NK-92 treated with Interleukin-12 subunit alpha and Interleukin-12 subunit beta, amount 100 ng/mL, for 24 hours (cell line): Measurements from ENCODE around the gene BOK.
"Not testable (repeated sequence)": the region's sequence is repeated elsewhere in the genome, so short reads cannot be mapped to it uniquely, and the experiment has no call there.

Experiments used
- DNase-seq: peaks from one replicate; lab custom pipeline; 2025; lab: John Stamatoyannopoulos, UW

The BOK gene

GRCh38 chr2:241572915-241573651 lies 14.5 kb downstream of the BOK start:
- DNase-seq, result not testable (repeated sequence)

GRCh38 chr2:241573741-241574140 lies 15.2 kb downstream of the BOK start:
- DNase-seq, result no peak

GRCh38 chr2:241574911-241575623 lies 16.5 kb downstream of the BOK start:
- no peak for DNase-seq

- no peak for DNase-seq
Measured at GRCh38 chr2:241575624-241576292, 17.2 kb downstream of the BOK start.

GRCh38 chr2:241576293-241576654 lies 17.7 kb downstream of the BOK start:
- no peak for DNase-seq

GRCh38 chr2:241577413-241578122 lies 19.0 kb downstream of the BOK start:
- DNase-seq, result no peak

DNA sequence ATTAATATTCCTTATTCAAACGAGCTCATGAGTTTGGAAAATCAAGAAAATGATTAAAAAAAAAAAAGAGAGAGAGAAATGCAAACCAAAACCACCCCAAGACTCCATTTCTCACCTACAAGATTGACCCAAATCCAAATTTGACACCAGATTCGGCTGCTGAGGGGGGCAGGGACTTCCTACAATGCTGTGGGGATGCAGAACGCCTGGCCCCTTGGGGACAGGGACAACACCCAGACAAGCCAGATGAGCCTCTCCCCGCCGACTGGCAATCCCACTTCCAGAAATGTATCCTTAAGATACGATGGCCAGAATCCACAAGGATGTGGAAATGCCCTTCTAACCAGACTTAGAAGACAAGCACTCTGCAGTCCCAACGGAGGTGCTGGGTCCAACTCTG lies 20.7 kb downstream of the BOK start:
- no peak for DNase-seq

GRCh38 chr2:241582328-241582727 lies 23.8 kb downstream of the BOK start:
- DNase-seq, result no peak

DNA sequence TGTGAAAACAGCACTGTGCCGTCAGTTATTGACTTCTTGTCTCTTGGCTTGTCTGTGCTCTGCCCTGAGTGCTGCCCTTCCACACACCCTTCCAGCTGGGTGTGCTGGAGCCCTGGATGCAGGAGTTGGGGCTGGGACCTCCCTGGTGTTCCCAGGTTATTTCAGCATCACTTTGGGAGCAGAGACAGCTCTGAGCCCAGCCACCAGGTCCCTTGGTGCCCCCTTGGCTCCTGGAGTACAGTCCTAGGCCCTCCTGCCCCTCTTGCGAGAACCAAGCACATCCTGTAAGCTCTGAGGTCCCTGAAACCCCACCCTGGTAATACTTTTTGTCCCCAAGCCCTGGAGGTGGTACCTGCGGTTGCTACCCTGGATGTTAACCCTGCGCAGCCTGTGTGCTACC lies 24.3 kb downstream of the BOK start:
- DNase-seq, result no peak

DNA sequence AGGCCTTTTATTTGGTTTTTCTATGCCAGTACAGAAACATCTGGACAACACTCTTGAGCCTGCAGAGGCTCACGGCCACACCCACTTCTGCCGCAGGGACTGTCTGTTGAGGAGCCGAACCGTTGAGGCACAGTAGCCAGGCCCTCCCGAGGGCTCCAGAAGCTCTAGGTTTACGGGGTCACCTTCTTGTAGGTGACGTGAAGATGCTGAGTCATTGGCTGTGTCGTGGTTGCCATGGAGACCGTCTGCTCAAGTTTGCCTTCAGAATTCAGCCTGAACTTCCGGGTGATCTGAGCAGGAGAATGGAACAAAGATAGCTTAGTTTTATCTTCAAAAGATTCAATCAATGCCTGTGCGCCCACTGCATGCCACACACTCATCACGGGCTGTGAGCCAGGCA lies 25.9 kb downstream of the BOK start:
- DNase-seq, result no peak

GRCh38 chr2:241586564-241587264 lies 28.2 kb downstream of the BOK start:
- DNase-seq, result no peak

DNA sequence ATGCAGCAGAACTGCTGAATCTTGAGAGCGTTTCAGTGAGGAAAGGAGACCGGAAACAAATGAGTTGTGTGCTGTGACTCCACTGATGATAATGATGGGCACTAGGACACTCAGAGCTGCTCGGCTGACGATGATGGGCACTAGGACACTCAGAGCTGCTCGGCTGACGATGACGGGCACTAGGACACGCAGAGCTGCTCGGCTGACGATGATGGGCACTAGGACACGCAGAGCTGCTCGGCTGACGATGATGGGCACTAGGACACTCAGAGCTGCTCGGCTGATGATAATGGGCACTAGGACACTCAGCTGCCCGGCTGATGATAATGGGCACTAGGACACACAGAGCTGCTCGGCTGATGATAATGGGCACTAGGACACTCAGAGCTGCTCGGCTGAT lies 31.3 kb downstream of the BOK start:
- DNase-seq, result not testable (repeated sequence)

DNA sequence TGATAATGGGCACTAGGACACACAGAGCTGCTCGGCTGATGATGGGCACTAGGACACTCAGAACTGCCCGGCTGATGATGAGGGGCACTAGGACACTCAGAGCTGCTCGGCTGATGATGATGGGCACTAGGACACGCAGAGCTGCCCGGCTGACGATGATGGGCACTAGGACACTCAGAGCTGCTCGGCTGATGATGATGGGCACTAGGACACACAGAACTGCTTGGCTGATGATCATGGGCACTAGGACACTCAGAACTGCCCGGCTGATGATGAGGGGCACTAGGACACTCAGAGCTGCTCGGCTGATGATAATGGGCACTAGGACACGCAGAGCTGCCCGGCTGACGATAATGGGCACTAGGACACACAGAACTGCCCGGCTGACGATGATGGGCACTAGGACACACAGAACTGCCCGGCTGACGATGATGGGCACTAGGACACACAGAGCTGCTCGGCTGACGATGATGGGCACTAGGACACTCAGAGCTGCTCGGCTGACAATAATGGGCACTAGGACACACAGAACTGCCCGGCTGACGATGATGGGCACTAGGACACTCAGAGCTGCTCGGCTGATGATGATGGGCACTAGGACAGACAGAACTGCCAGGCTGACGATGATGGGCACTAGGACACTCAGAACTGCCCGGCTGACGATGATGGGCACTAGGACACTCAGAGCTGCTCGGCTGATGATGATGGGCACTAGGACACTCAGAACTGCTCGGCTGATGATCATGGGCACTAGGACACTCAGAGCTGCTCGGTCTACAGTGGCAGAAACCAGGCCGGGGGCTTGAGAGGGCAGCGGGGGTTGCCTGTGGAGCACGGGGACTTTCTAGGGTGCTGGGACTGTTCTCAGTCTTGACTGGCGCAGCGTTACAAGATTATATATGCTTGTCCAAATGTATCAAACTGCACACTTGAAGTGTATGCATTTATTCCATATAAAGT lies 32.2 kb downstream of the BOK start:
- not testable (repeated sequence) for DNase-seq

DNA sequence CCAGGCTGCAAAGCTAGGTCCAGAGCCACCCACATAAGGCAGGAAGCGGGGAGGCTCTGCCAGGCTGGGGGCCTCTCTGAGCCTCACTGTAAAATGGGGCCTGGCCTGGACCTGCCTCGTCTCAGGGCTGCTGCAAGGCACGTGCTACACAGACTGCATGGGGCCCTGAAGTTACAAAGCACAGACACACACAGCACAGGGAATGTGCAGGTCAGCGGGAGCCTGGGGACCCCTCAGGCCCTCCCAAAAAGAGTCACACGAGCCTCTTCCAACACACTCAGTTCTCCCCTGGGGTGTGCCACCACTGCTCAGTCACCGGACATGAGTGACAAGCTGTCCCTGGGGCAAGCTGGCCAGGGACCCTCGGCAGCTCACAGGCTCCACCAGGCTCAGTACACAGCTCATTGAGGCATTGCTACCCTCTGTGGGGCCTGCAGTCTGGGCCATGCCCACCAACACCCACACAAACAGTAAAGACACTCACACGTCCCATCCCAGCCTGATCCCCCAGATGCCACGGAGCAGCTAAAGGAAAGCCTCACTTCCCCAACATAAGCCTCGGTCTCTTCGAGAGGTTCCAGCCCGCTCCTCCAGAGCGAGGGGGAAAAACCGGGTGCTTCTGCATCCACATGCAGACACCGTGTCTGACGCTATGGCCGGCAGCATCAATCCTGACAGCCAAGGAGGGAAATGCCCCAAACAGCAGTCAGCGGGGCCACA lies 33.7 kb downstream of the BOK start:
- DNase-seq, result no peak

DNA sequence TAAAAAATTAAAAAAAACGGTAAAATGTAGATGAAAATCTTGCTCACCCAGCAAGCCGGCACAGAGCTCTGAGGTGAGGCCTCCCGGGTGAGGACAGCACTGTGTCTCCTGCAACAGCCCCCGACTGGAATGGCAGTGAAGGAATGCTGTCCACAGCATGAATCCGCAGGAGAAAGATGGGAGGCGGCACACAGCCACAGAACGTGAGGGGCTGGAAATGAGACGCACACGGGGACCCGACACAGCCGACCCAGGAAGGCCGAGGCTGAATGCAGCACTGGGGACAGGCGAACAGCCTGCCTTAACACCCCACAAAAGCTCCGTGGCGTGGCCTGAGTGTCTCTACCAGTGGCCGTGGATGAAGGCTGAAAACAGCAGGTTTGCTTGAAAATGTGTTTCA lies 34.7 kb downstream of the BOK start:
- no peak for DNase-seq

- DNase-seq, result no peak
Measured at GRCh38 chr2:241595600-241596140, 37.1 kb downstream of the BOK start.

GRCh38 chr2:241597561-241597960 lies 39.0 kb downstream of the BOK start:
- DNase-seq, result no peak

DNA sequence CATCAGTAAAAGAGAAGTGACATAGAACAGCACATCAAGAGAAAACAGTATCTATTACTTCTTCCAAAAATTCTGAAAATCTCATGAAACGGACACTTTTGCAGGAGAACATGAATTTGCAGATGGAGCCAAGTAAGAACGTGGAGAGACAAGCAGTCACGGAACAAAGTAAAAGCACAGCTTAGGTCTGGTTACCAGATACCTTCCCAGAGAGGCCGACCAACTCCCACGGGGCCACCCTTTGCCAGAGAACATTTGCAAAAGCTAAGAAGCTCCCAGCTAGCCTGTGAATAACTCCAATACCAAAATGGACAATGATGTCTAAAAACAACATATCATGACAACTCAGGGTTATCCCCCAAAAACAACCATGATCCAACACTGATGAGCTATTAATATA lies 39.5 kb downstream of the BOK start:
- no peak for DNase-seq

DNA sequence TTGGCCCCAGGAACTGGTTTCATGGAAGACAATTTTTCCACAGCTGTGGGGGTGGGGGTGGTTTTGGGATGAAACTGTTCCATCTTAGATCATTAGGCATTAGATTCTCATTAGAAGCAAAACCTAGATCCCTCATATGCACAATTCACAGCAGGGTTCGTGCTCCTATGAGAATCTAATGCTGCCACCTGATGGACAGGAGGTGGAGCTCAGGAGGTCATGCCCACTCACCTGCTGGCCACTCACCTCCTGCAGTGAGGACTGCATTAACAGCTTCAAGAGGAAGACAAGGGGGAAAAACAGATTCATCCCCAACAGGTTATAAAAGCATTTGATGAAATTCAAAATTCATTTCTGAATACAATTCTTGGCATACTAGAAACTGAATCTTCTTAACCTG lies 39.9 kb downstream of the BOK start:
- DNase-seq, result no peak

DNA sequence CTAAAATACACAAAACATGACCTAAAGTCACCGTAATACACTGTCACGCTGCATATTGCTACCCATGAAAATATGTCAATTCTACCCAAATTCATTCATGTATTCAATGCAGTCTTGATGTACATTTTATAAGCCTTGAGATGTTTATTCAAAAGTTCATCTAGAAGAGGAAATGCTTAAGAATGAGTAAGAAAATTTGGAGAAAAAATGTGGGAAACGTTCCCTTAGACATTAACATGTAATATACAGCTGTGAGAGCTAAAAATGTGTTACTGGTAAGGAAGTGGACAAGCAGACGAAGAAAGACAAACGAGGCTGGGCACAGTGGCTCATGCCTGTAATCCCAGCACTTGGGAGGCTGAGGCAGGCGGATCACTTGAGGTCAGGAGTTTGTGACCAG lies 41.1 kb downstream of the BOK start:
- DNase-seq, result no peak
